Measurements from ENCODE around the gene PKLR.
A peak's percentile ranks its signal among the peaks of the same experiment; 100 is the strongest.

The PKLR gene

GRCh38 chr1:155278689-155279160 is 22.5 kb downstream of the PKLR start:
- peak overlapping the region; percentile 61 for H3K4me3 Mint-ChIP-seq
- H3K36me3 Mint-ChIP-seq: no peaks in the 10 kb centered on the region
- H3K27me3 Mint-ChIP-seq: no peaks in the 10 kb centered on the region
- no peaks in the 10 kb centered on the region for H3K9me3 Mint-ChIP-seq
- no peak overlapping the region for H3K27ac Mint-ChIP-seq
- peaks cover 26% of the 10 kb centered on the region for H3K4me1 Mint-ChIP-seq

GRCh38 chr1:155277902-155278688 is 23.1 kb downstream of the PKLR start:
- no peaks in the 10 kb centered on the region for H3K27me3 Mint-ChIP-seq
- peak overlapping the region; percentile 83 for H3K4me3 Mint-ChIP-seq
- peaks cover 30% of the 10 kb centered on the region for H3K4me1 Mint-ChIP-seq
- H3K36me3 Mint-ChIP-seq: no peaks in the 10 kb centered on the region
- H3K9me3 Mint-ChIP-seq: no peaks in the 10 kb centered on the region
- no peak overlapping the region for H3K27ac Mint-ChIP-seq

- H3K27ac Mint-ChIP-seq: peak within 1 kb of the TSS; percentile 86
- peaks cover 2% of the 10 kb centered on the region for H3K36me3 Mint-ChIP-seq
- no peaks in the 10 kb centered on the region for H3K9me3 Mint-ChIP-seq
Observed at GRCh38 chr1:155277070-155277901, 24.0 kb downstream of the PKLR start, which contains the start of gene HCN3. Gene HCN3 (plus strand): TSS chr1:155277463. CDS start chr1:155277591, 128 bp downstream.

GRCh38 chr1:155273343-155274245 is 27.6 kb downstream of the PKLR start, which contains the start of gene CLK2:
Gene CLK2 (minus strand): TSS chr1:155273504. CDS start chr1:155270977, 2,527 bp downstream.
- H3K27me3 Mint-ChIP-seq: no peaks in the 10 kb centered on the region
- H3K27ac Mint-ChIP-seq: peak within 1 kb of the TSS; percentile 95
- peaks cover 10% of the 10 kb centered on the region for H3K36me3 Mint-ChIP-seq
- H3K4me1 Mint-ChIP-seq: peaks cover 53% of the 10 kb centered on the region
- H3K9me3 Mint-ChIP-seq: no peaks in the 10 kb centered on the region
- H3K4me3 Mint-ChIP-seq: peak within 1 kb of the TSS; percentile 91

More at GRCh38 chr1:155277070-155277901, 24.0 kb downstream of the PKLR start, which contains the start of gene HCN3:
- Mint-ChIP-seq H3K4me1 (peaks cover 35% of the 10 kb centered on the region), H3K27me3 (no peaks in the 10 kb centered on the region), H3K4me3 (peak within 1 kb of the TSS; percentile 83)

GRCh38 chr1:155272466-155273342 is 28.5 kb downstream of the PKLR start:
- no peaks in the 10 kb centered on the region for H3K27me3 Mint-ChIP-seq
- peaks cover 12% of the 10 kb centered on the region for H3K36me3 Mint-ChIP-seq
- H3K4me3 Mint-ChIP-seq: peak overlapping the region; percentile 91
- peaks cover 49% of the 10 kb centered on the region for H3K4me1 Mint-ChIP-seq
- H3K9me3 Mint-ChIP-seq: no peaks in the 10 kb centered on the region
- peak overlapping the region; percentile 67 for H3K27ac Mint-ChIP-seq

- no peaks in the 10 kb centered on the region for H3K9me3 Mint-ChIP-seq
- no peaks in the 10 kb centered on the region for H3K27me3 Mint-ChIP-seq
- H3K36me3 Mint-ChIP-seq: peaks cover 12% of the 10 kb centered on the region
- peaks cover 31% of the 10 kb centered on the region for H3K4me1 Mint-ChIP-seq
- H3K27ac Mint-ChIP-seq: no peak overlapping the region
- no peak overlapping the region for H3K4me3 Mint-ChIP-seq
Observed at GRCh38 chr1:155269381-155269780, 31.9 kb downstream of the PKLR start.

- no peaks in the 10 kb centered on the region for H3K9me3 Mint-ChIP-seq
- peaks cover 29% of the 10 kb centered on the region for H3K4me1 Mint-ChIP-seq
- no peaks in the 10 kb centered on the region for H3K27me3 Mint-ChIP-seq
- no peak overlapping the region for H3K27ac Mint-ChIP-seq
- H3K4me3 Mint-ChIP-seq: no peak overlapping the region
- peaks cover 13% of the 10 kb centered on the region for H3K36me3 Mint-ChIP-seq
Observed at GRCh38 chr1:155268630-155269029, 32.6 kb downstream of the PKLR start.

GRCh38 chr1:155267373-155267772 is 33.9 kb downstream of the PKLR start:
- H3K36me3 Mint-ChIP-seq: peaks cover 19% of the 10 kb centered on the region
- peaks cover 34% of the 10 kb centered on the region for H3K4me1 Mint-ChIP-seq
- no peaks in the 10 kb centered on the region for H3K27me3 Mint-ChIP-seq
- no peak overlapping the region for H3K4me3 Mint-ChIP-seq
- H3K27ac Mint-ChIP-seq: no peak overlapping the region
- H3K9me3 Mint-ChIP-seq: no peaks in the 10 kb centered on the region

GRCh38 chr1:155266553-155266952 is 34.7 kb downstream of the PKLR start:
- Mint-ChIP-seq H3K4me3 (no peak overlapping the region), H3K27ac (no peak overlapping the region), H3K4me1 (peaks cover 35% of the 10 kb centered on the region), H3K27me3 (no peaks in the 10 kb centered on the region), H3K9me3 (no peaks in the 10 kb centered on the region), H3K36me3 (peaks cover 25% of the 10 kb centered on the region)

GRCh38 chr1:155263067-155263466 is 38.2 kb downstream of the PKLR start:
- Mint-ChIP-seq H3K9me3 (no peaks in the 10 kb centered on the region), H3K4me1 (peaks cover 36% of the 10 kb centered on the region), H3K27me3 (no peaks in the 10 kb centered on the region), H3K4me3 (peak overlapping the region; percentile 99), H3K36me3 (peaks cover 25% of the 10 kb centered on the region), H3K27ac (peak overlapping the region; percentile 95)

GRCh38 chr1:155261852-155262673 is 39.2 kb downstream of the PKLR start, which contains the start of gene SCAMP3:
Gene SCAMP3 (minus strand): TSS chr1:155262360. CDS start chr1:155262151, 209 bp downstream.
- Mint-ChIP-seq H3K27me3 (no peaks in the 10 kb centered on the region), H3K36me3 (peaks cover 27% of the 10 kb centered on the region), H3K4me3 (peak within 1 kb of the TSS; percentile 99), H3K27ac (peak within 1 kb of the TSS; percentile 95), H3K9me3 (no peaks in the 10 kb centered on the region), H3K4me1 (peaks cover 42% of the 10 kb centered on the region)

GRCh38 chr1:155261493-155261851 is 39.8 kb downstream of the PKLR start:
- H3K27ac Mint-ChIP-seq: peak overlapping the region; percentile 95
- H3K9me3 Mint-ChIP-seq: no peaks in the 10 kb centered on the region
- H3K27me3 Mint-ChIP-seq: no peaks in the 10 kb centered on the region
- peaks cover 31% of the 10 kb centered on the region for H3K36me3 Mint-ChIP-seq
- peak overlapping the region; percentile 99 for H3K4me3 Mint-ChIP-seq
- H3K4me1 Mint-ChIP-seq: peaks cover 48% of the 10 kb centered on the region

GRCh38 chr1:155260276-155260675 is 41.0 kb downstream of the PKLR start:
- no peaks in the 10 kb centered on the region for H3K9me3 Mint-ChIP-seq
- peak overlapping the region; percentile 72 for H3K27ac Mint-ChIP-seq
- no peaks in the 10 kb centered on the region for H3K27me3 Mint-ChIP-seq
- H3K4me3 Mint-ChIP-seq: peak overlapping the region; percentile 59
- H3K36me3 Mint-ChIP-seq: peaks cover 31% of the 10 kb centered on the region
- peaks cover 55% of the 10 kb centered on the region for H3K4me1 Mint-ChIP-seq
